GM12878 (cell line): Measurements from ENCODE around the gene BRWD1. TPM values are rescaled to one million over a fixed set of nuclear protein-coding genes. Genes with fewer than 3 reads are reported as not detected.

Source experiments
- BCLAF1 ChIP-seq: fragments of 450-650 bp; IDR thresholded peaks from 2 replicates; pipeline ENCODE4 v1.6.1; 2017; ENCODE audit warnings: antibody characterized with exemption, mild to moderate bottlenecking, moderate library complexity
- BHLHE40 ChIP-seq, 2 experiments: fragments of 450-650 bp in 1 of 2; IDR thresholded peaks; 2 replicates each; pipeline ENCODE4 v1.6.1; 2011 to 2017; ENCODE audit warnings: low read depth in 2 of 2, borderline replicate concordance in 1 of 2, improper control_type of control experiment in 1 of 2, low read length in 1 of 2, mild to moderate bottlenecking in 1 of 2
- E4F1 ChIP-seq: fragments of 450-650 bp; IDR thresholded peaks from 2 replicates; pipeline ENCODE4 v1.6.1; 2018; ENCODE audit warnings: borderline replicate concordance, mild to moderate bottlenecking; ENCODE audit not compliant: partially characterized antibody
- RBBP5 ChIP-seq: fragments of 200-600 bp; sonication (generic); conservative IDR thresholded peaks from 2 replicates; pipeline ENCODE4 v1.6.1; 2016
- SKIL ChIP-seq: fragments of 450-650 bp; IDR thresholded peaks from 2 replicates; pipeline ENCODE4 v1.6.1; 2017; ENCODE audit warnings: mild to moderate bottlenecking, low read depth, inconsistent platforms; ENCODE audit not compliant: poor library complexity, severe bottlenecking
- TCF7 ChIP-seq: IDR thresholded peaks from 2 replicates; pipeline ENCODE4 v1.6.1; 2014; ENCODE audit warnings: antibody characterized with exemption, borderline replicate concordance
- polyA plus RNA-seq, 11 experiments: library from polyadenylated mRNA; depleted of rRNA in 4 of 11; unstranded in 6 of 11; stranded (reverse) in 5 of 11; fragments of >200 nt; fragmentation: Nextera tagmentation in 4 of 11; fragmentation: Illumina TruSeq in 1 of 11; extraction: Ambion mirVana in 4 of 11; extraction: Trizol in 1 of 11; gene quantifications; 1 replicate in 1 of 11; 2 replicates in 10 of 11; pipeline versions ENCODE4 v1.2.1 to v1.2.3, GENCODE V29; 2011 to 2016; ENCODE audit warnings: inconsistent platforms in 2 of 11, missing spikeins in 2 of 11, low read depth in 1 of 11
- total RNA-seq, 4 experiments: library from RNA; depleted of rRNA in 3 of 4; stranded (reverse); fragments of >200 nt in 3 of 4; fragmentation: Illumina TruSeq in 1 of 4; extraction: Trizol in 1 of 4; gene quantifications; 2 replicates each; pipeline versions ENCODE4 v1.2.1 to v1.2.3, GENCODE V29; 2013 to 2021

The BRWD1 gene
- total and polyA plus RNA-seq, 10 of the 15 experiments (the other 5 are each of a cell fraction or from before 2014, with no cell fraction given) = 3.1 to 19.0 (median 13.5) TPM

- TF ChIP-seq TCF7 (no peak), SKIL (no peak), E4F1 (no peak), BCLAF1 (no peak), BHLHE40 (IDR thresholded peaks at IDR 0.05; ENCODE audit: borderline replicate concordance in 1 of 2, low read depth in 2 of 2, low read length in 1 of 2) (no peak), RBBP5 (no peak)
Observed at GRCh38 chr21:39325458-39325857, 12.0 kb upstream of the BRWD1 start (continued).
